Stimulated activated CD8-positive, alpha-beta memory T cell treated with anti-CD3 and anti-CD28 coated beads, Interleukin-2, amount 100 ng/mL, for 1 hour (primary cell): ENCODE measurements around the gene WWTR1.

ENCODE experiments used
- DNase-seq, 2 donors: peaks; one replicate each; pipeline ENCODE4 v3.0.0-alpha.2; 2020; ENCODE audit warnings: low read depth in 2 of 2

Gene WWTR1

DNA sequence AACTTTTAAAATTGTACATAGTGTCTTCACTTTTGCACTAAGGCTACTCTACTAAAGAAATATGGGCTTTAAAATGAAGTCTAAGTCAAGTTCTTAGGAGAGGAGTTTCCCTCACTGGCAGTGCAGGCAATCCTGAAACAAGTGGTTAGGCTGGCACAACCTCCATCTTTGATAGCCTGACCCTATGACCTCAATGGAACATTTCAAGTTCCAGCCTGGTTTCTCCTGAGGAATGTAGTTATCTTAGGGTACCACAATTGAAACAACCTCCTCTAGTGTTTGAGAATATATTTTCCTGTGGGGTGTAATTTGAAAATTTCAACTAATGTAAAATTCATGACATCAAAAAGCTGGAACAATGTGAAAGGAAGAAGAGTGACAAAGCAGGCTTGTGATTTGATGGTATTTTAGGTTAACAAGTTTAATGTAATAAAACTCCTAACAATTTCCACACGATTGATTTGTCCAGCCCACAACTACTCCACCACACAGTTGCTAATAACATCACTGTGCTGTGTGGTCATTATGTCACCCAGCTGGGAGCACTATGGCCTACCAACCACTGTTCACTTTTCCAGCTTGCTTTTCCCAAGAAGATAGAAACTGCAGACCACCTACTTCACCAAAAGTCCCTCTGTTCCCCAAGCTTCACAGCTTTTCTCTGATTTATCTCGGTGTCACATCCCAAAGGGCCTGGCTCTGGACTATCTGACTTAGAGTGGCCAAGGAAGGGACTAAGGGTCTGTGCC, 1.8 kb downstream of the WWTR1 start:
- no peak for DNase-seq

DNA sequence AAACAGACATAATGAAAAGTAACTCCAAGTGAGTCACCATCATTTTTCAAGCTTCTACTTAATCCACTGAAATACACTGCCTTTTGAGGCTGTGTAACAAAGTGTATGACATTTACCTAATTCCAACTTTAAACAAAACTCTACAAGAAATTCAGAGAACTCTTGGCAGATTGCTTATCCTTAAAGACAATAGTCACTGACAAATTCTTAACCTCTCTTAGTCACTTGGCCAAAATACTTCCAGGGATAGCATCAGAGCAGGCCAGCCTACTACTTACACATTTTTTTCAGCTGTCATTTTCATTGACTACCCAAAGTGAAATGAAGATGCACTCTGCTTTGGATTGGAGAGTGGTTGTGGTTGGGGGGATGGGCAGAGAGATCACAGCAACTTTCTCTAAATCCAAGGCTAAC, 3.6 kb downstream of the WWTR1 start:
- DNase-seq, result no peak

- no peak for DNase-seq
Observed at GRCh38 chr3:149653564-149653963, 4.3 kb downstream of the WWTR1 start.

DNA sequence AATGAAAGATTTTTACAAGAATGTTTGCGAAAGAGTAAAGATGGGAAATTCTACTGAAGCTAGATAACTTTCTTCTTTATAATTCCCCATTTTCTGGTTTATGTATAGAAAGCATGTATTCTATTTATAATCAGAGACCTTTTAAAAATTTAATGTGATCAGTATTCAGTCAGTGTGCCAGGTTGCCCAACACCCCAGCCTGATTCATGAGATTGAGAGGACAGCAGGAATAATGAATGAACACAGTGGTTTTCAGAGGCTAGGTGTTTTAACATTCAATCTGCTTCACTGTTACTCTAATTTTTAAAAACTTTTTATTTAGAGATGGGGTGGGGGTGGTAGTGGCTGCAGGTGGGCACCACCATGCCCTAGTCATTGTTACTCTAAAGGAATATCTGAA, 4.7 kb downstream of the WWTR1 start:
- DNase-seq, result no peak

DNA sequence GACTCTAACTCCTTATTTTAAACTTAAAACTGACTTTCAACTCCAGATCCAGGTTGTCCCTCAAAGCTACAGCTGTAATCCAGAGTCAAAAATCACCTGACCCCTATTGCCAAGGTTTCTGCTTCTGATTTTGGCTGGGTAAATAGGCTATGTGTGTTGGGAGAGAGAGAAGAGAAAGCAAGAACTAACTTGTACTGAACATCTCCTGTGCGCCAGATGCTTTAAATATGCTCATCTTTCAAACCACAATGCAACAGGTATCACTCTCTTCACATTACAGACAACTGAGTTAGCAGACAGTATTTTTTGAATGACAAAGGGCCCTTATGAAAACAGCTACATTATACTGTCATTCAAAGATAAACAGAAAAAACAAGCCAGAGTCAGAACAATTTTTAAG, 7.0 kb downstream of the WWTR1 start:
- DNase-seq, result no peak

GRCh38 chr3:149648525-149648924, 9.3 kb downstream of the WWTR1 start:
- no peak for DNase-seq

- DNase-seq, result no peak
Observed at GRCh38 chr3:149647812-149648211, 10.0 kb downstream of the WWTR1 start.

DNA sequence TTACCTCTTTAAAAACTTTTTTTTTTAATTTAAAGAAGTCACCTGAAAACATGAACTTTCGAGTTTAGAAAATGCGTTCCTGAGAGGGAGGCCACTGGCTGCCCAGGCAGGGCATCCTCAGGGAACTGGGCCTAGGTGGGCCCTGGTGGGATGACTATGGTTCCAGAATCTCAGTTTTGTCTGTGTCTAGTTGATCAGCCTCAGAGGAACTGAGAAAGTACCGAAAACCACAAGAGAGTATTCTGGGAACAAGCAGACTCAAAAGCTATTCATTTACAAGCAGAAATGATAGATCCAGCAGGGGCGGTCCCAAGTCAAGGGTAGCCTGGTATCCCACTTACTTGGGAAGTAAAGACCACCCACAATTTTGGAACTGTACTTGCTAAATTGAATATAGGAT, 10.5 kb downstream of the WWTR1 start:
- DNase-seq, result no peak

GRCh38 chr3:149646181-149646766, 11.6 kb downstream of the WWTR1 start:
- no peak for DNase-seq

DNA sequence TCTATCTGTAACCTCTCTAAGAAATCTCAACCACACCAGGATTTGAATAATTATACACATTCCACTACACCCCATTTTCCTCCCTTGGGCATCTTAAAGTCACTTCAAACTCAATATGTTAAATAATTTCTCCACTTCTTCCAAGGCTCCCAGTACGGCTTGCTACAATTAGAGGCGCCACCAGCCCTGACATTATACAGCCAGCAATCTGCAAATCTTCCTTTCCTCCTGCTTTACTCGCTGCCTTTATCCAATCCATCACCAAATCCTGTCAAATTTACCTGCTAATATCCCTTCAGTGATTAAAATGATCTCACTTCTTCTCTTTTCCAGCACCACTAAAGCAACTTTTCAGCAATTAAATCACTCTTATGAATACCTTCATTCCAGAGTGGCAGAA, 13.9 kb downstream of the WWTR1 start:
- no peak for DNase-seq

DNA sequence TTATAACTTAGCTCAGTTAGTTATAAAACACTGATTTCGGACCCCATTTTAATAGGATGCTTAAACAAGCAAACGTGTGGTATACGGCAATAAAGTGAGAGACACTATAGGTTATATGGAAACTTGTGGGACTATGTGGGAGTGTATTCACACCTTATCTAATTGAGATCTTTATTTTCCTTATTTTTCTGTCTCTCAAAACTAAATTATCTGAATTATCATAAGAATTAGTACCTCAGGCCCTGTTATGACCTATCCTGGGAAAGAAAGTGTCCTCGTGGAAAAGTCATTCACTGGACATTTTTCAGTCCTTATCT, 14.4 kb downstream of the WWTR1 start:
- DNase-seq, result no peak

- DNase-seq, result no peak
Observed at GRCh38 chr3:149640976-149641728, 16.7 kb downstream of the WWTR1 start.

GRCh38 chr3:149639093-149639486, 18.7 kb downstream of the WWTR1 start:
- no peak for DNase-seq

- DNase-seq, result no peak
Observed at GRCh38 chr3:149638228-149639092, 19.4 kb downstream of the WWTR1 start.

GRCh38 chr3:149635396-149635795, 22.4 kb downstream of the WWTR1 start:
- DNase-seq, result no peak

DNA sequence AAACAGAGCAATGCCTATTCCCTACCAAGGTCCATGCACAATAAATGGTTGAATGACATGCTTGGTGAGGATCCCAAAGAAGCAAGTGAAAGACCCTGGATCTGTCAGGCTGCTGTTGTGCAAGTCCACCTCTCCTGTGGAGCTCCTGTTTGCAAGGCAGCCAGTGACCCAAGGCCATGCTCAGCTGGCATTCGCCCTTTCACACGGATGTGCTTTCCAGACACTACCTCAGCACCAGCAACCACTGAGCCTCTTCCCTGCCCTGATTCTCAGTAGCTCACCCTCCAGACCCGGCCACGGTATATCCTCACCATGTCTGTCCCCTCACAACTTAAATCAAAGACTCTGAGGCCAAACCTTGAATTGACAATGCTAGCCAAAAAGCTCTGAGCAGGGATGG, 23.3 kb downstream of the WWTR1 start:
- DNase-seq, result no peak

- DNase-seq, result no peak
Observed at GRCh38 chr3:149634072-149634471, 23.8 kb downstream of the WWTR1 start.

- no peak for DNase-seq
Observed at GRCh38 chr3:149632225-149632624, 25.6 kb downstream of the WWTR1 start.

GRCh38 chr3:149630806-149631205, 27.0 kb downstream of the WWTR1 start:
- no peak for DNase-seq

- DNase-seq, result no peak
Observed at GRCh38 chr3:149628957-149629670, 28.7 kb downstream of the WWTR1 start.

DNA sequence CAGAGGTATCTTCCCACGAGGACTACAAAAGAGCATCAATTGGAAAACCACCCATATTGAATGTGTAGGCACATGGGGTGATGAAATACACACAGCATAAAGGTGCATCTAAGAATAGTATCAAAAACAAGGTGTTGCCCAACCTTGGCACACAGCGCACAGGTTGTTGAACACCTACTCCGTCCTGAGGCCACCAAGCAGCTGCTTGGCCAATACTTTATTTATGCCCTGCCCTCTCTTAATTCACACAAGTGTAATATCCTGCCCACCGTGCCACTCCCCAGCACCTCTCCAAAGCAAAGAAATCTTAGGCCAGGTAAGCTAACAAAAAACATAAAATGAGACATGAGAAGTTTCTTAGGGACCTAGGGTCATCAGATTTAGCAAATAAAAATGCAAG, 31.2 kb downstream of the WWTR1 start:
- DNase-seq, result no peak

DNA sequence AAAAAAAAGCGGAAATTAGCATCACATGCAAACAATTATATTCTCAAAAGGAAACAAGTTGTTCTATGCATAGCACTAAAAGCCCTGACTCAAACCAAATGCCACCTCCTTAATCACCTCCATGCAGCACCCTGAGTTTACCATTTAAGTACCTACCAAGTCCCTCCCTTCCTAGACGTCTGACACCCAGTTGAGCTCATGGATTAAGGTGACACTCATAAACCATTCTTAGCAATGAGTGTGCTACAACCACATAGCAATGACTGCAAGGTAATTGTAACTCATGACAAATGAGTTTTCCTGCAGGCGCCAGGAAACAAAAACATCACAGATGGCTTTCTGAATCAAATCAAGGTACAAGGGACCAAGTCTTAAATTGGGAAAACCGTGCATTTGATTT, 32.0 kb downstream of the WWTR1 start:
- DNase-seq, result no peak
